ENCODE data around the gene GPR173. TPM values are rescaled to one million over a fixed set of nuclear protein-coding genes. Genes with fewer than 3 reads are reported as not detected.

Gene GPR173
- total RNA-seq, 1 experiment from 2014 or later = 5.3 TPM

DNA sequence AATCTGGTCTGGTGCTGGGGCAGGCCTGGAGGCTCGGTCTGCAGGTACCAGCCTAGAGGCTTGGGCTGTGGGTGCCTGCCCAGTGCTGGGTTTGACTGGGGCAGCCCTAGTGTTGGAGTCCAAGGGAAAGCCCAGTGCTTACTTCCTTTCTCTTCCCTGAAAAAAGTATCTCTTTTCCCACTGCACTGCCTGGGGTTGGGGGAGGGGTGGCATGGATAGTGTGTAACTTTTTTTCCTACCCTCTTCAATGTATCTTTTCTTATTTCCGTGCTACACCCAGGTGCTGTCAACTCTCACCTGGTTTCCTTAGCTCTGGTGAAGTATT is 66.9 kb downstream of the GPR173 start:
- H3K9me3 ChIP-seq (ENCODE audit: low read depth, low read length, poor library complexity, severe bottlenecking) = no peaks in the 10 kb centered on the region
- BruUV-seq (replicated peaks) = no TSS peak
- TF ChIP-seq EZH2 (IDR thresholded peaks at IDR 0.05; ENCODE audit: borderline replicate concordance, low read depth, low read length, poor library complexity, severe bottlenecking) = no peak
- TF ChIP-seq, protein P1, sequence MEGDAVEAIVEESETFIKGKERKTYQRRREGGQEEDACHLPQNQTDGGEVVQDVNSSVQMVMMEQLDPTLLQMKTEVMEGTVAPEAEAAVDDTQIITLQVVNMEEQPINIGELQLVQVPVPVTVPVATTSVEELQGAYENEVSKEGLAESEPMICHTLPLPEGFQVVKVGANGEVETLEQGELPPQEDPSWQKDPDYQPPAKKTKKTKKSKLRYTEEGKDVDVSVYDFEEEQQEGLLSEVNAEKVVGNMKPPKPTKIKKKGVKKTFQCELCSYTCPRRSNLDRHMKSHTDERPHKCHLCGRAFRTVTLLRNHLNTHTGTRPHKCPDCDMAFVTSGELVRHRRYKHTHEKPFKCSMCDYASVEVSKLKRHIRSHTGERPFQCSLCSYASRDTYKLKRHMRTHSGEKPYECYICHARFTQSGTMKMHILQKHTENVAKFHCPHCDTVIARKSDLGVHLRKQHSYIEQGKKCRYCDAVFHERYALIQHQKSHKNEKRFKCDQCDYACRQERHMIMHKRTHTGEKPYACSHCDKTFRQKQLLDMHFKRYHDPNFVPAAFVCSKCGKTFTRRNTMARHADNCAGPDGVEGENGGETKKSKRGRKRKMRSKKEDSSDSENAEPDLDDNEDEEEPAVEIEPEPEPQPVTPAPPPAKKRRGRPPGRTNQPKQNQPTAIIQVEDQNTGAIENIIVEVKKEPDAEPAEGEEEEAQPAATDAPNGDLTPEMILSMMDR (conservative IDR thresholded peaks at IDR 0.05; ENCODE audit: low read depth, low read length) = no peak
- ChIA-PET POLR2A (ENCODE audit: low non-redundant PET) (no interaction called here), CTCF (no interaction called here)
- H3K27ac ChIP-seq (ENCODE audit: low read depth, low read length, poor library complexity, severe bottlenecking) = no peak overlapping the region
- H3K4me1 ChIP-seq (ENCODE audit: insufficient read depth, low read length, poor library complexity, severe bottlenecking) = no peaks in the 10 kb centered on the region
- no peaks in the 10 kb centered on the region for H3K36me3 ChIP-seq (ENCODE audit: insufficient read depth, low read length, poor library complexity, severe bottlenecking)
- no peak overlapping the region for H3K4me3 ChIP-seq (ENCODE audit: low read depth, low read length, poor library complexity, severe bottlenecking)
- no peaks in the 10 kb centered on the region for H3K27me3 ChIP-seq (replicated peaks; ENCODE audit: insufficient read depth, low read depth, low read length, poor library complexity)
- DNase-seq (ENCODE audit: low spot score) = no peak
- intact Hi-C loops (cut with micrococcal nuclease; ENCODE audit: unreplicated experiment) = no loop called here

DNA sequence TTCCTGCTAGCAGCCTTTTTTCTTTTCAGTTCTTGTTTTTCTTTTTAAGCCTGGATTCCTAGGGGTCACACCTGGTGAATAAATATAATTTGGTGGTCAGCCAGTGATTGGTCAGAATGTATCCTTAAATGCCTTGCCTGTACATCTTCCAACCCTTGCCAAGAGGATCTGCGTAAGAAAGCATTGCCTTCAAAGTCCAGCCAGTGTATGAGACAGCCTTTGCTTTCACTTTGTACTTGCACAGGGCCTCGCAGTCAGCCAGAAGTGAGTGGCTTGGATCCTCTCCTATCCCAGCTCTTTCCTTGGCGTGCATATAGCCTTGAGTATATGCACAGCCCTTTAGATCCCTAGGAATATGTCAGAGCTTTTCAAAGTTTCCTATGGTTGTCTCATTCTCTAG is 67.5 kb downstream of the GPR173 start:
- intact Hi-C loops (cut with micrococcal nuclease; ENCODE audit: unreplicated experiment) = no loop called here
- Histone ChIP-seq H3K27me3 (replicated peaks; ENCODE audit: insufficient read depth, low read depth, low read length, poor library complexity) (no peaks in the 10 kb centered on the region), H3K36me3 (ENCODE audit: insufficient read depth, low read length, poor library complexity, severe bottlenecking) (no peaks in the 10 kb centered on the region), H3K4me3 (ENCODE audit: low read depth, low read length, poor library complexity, severe bottlenecking) (no peak overlapping the region), H3K27ac (ENCODE audit: low read depth, low read length, poor library complexity, severe bottlenecking) (no peak overlapping the region), H3K4me1 (ENCODE audit: insufficient read depth, low read length, poor library complexity, severe bottlenecking) (no peaks in the 10 kb centered on the region), H3K9me3 (ENCODE audit: low read depth, low read length, poor library complexity, severe bottlenecking) (no peaks in the 10 kb centered on the region)
- BruUV-seq (replicated peaks) = no TSS peak
- no peak for DNase-seq (ENCODE audit: low spot score)
- no peak for TF ChIP-seq EZH2 (IDR thresholded peaks at IDR 0.05; ENCODE audit: borderline replicate concordance, low read depth, low read length, poor library complexity, severe bottlenecking)
- TF ChIP-seq, protein P1 (conservative IDR thresholded peaks at IDR 0.05; ENCODE audit: low read depth, low read length) = no peak
- ChIA-PET CTCF (no interaction called here), POLR2A (ENCODE audit: low non-redundant PET) (no interaction called here)

DNA sequence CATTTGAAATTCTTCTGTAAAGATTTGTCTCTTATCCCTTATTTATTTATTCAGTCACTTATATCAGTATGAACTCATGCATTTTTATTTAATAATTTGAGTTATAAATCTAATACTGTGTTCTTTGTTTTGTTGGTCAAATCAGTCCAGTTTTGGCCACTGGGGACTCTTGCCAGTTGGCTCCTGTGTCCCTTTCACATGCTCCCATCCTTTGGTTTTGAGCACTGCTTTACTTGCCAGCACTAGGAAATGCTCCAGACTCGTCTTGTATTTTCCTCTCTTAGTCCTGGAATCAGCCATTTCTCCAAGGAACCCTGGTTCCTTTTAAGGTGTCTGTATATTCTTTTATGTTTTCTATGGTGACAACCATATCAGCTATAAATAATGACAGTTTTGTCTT is 73.4 kb downstream of the GPR173 start:
- intact Hi-C loops (cut with micrococcal nuclease; ENCODE audit: unreplicated experiment) = no loop called here
- H3K27me3 ChIP-seq (replicated peaks; ENCODE audit: insufficient read depth, low read depth, low read length, poor library complexity) = no peaks in the 10 kb centered on the region
- no peak for DNase-seq (ENCODE audit: low spot score)
- no peaks in the 10 kb centered on the region for H3K4me1 ChIP-seq (ENCODE audit: insufficient read depth, low read length, poor library complexity, severe bottlenecking)
- no peak overlapping the region for H3K27ac ChIP-seq (ENCODE audit: low read depth, low read length, poor library complexity, severe bottlenecking)
- TF ChIP-seq, protein P1 (conservative IDR thresholded peaks at IDR 0.05; ENCODE audit: low read depth, low read length) = no peak
- no peak for TF ChIP-seq EZH2 (IDR thresholded peaks at IDR 0.05; ENCODE audit: borderline replicate concordance, low read depth, low read length, poor library complexity, severe bottlenecking)
- H3K9me3 ChIP-seq (ENCODE audit: low read depth, low read length, poor library complexity, severe bottlenecking) = peaks cover 13% of the 10 kb centered on the region
- ChIA-PET POLR2A (ENCODE audit: low non-redundant PET) (no interaction called here), CTCF (no interaction called here)
- no TSS peak for BruUV-seq (replicated peaks)
- no peaks in the 10 kb centered on the region for H3K36me3 ChIP-seq (ENCODE audit: insufficient read depth, low read length, poor library complexity, severe bottlenecking)
- H3K4me3 ChIP-seq (ENCODE audit: low read depth, low read length, poor library complexity, severe bottlenecking) = no peak overlapping the region
